ENCODE measurements around the gene GAL.

The GAL gene

GRCh38 chr11:68683121-68683520, 1.2 kb upstream of the GAL start:
- DNase-seq = no peak

GRCh38 chr11:68683536-68684384, 584 bp upstream of the GAL start:
- DNase-seq = no peak

- DNase-seq = no peak
Measured at GRCh38 chr11:68685656-68686380, 1.5 kb downstream of the GAL start.

GRCh38 chr11:68686486-68686885, 2.1 kb downstream of the GAL start:
- no peak for DNase-seq

- no peak for DNase-seq
Measured at GRCh38 chr11:68687311-68687710, 3.0 kb downstream of the GAL start.

- no peak for DNase-seq
Measured at GRCh38 chr11:68687986-68688385, 3.6 kb downstream of the GAL start.

- no peak for DNase-seq
Measured at GRCh38 chr11:68688881-68689280, 4.5 kb downstream of the GAL start.

GRCh38 chr11:68689737-68690625, 5.6 kb downstream of the GAL start:
- no peak for DNase-seq

- no peak for DNase-seq
Measured at GRCh38 chr11:68690671-68691401, 6.5 kb downstream of the GAL start.

- DNase-seq = no peak
Measured at GRCh38 chr11:68691402-68691784, 7.0 kb downstream of the GAL start.

- no peak for DNase-seq
Measured at GRCh38 chr11:68692115-68692514, 7.8 kb downstream of the GAL start.

- no peak for DNase-seq
Measured at GRCh38 chr11:68692871-68693483, 8.6 kb downstream of the GAL start.

GRCh38 chr11:68693484-68693882, 9.1 kb downstream of the GAL start:
- no peak for DNase-seq

GRCh38 chr11:68694431-68695297, 10.3 kb downstream of the GAL start:
- DNase-seq = no peak

- DNase-seq = no peak
Measured at GRCh38 chr11:68695531-68695930, 11.2 kb downstream of the GAL start.

- no peak for DNase-seq
Measured at GRCh38 chr11:68698993-68699392, 14.6 kb downstream of the GAL start.

- peak; percentile 8 for DNase-seq
Measured at GRCh38 chr11:68704887-68705286, 20.5 kb downstream of the GAL start.

- DNase-seq = no peak
Measured at GRCh38 chr11:68707527-68707926, 23.2 kb downstream of the GAL start.

GRCh38 chr11:68709062-68709461, 24.7 kb downstream of the GAL start:
- no peak for DNase-seq

- DNase-seq = no peak
Measured at GRCh38 chr11:68710409-68710808, 26.1 kb downstream of the GAL start.

- DNase-seq = no peak
Measured at GRCh38 chr11:68711114-68711513, 26.8 kb downstream of the GAL start.

Data from fibroblast of skin of scalp (primary cell).